GOT3 (cell line): ENCODE measurements around the gene EQTN.
"Not testable (repeated sequence)": the region's sequence is repeated elsewhere in the genome, so short reads cannot be mapped to it uniquely, and the experiment has no call there.

ENCODE experiments used
- DNase-seq: peaks from one replicate; lab custom pipeline; 2025; ENCODE audit warnings: mixed read lengths; lab: John Stamatoyannopoulos, UW

The EQTN gene

DNA sequence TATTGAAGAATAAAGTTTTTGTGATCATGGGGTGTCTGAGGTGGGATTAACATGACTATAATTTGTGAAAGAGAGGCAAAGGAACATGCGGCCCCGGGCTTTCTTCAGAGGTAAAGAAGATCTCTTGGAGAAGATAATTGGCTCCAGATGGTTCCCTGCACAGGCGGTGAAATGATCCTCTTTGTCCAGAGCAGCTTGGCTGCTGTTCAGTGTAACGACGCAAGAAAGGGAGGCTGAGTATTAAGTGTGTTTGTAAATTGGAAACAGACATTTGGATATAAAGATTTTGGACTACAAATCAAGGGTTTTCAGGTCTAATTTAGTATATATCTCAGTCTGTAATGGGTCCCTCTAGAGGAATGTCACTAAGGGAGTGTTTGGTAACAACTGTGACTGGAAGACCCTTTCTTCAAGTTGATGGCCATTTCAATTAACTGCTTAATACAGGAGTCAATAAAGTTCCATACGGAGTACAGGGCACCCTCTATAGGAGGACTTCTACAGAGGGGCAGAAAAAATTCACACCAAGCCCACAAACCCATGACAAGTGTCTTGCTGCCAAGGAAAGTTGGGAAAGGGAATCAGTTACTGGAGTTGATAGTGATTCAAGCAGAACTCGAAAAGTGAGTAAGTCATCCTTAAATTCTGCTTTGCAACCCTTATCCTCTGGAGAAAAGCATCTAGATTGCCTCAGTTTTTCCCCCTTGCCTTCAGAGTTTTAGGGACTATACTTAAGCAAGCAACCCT lies 4.1 kb downstream of the EQTN start:
- no peak for DNase-seq

- DNase-seq = no peak
Observed at GRCh38 chr9:27291292-27291691, 5.7 kb downstream of the EQTN start.

- DNase-seq = no peak
Observed at GRCh38 chr9:27282269-27282668, 14.7 kb downstream of the EQTN start.

GRCh38 chr9:27280860-27281259 lies 16.1 kb downstream of the EQTN start:
- DNase-seq = no peak

GRCh38 chr9:27280249-27280648 lies 16.7 kb downstream of the EQTN start:
- no peak for DNase-seq

GRCh38 chr9:27279611-27280010 lies 17.3 kb downstream of the EQTN start:
- no peak for DNase-seq

- DNase-seq = no peak
Observed at GRCh38 chr9:27278374-27278773, 18.6 kb downstream of the EQTN start.

DNA sequence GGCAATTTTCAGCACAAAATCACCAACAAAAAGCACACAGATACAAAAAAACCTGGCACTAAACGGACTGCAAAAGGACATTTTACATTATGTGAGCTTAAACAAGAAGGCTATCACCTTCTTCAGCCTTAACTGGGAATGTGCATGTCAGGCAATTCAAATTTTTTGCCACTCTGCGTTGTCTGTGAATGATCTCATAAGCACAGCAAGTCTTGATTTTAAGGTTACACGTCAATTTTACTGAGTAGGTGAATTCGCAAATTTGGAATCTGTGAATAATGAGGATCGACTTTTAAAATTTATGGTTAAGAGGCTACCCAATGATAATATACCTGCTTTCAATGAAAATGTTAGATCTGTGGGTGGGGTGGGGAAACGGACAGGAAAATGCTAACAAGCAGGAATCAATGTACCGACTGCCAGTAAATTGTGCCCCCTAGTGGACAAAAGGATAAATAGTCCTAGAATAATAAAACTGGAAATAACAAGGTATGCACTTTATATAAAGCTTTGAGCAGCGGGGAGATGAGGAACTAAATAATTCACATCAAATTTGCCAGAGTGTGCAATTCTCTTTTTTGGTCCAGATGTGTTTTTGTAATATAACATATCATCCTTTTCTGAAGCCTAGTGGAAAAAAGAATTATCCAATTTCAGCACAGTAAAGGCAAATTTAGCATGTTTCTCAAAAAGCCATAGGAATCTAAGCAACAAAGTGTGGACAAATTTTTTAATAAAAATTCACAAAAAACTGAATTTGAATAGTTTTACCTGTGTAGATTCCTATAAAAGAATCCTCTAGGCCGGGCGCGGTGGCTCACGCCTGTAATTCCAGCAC lies 20.5 kb downstream of the EQTN start:
- DNase-seq = no peak

DNA sequence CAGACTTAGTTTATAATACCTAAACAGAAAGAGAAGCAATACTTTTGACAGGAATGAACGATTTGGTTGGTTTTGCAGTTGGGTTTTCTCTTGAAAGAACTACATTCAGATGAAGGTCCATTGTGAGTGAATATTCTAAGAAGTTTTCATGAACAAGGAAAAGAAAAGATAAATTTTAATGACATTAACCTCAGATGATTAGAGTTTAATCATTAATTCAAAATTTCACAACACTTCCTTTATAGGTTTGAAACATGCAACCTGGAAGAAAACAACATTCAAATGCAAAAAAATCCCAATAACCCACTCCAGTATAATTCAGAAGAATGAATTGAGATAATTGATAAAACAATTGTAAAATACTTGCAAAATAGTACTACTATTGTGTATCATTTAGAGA lies 23.8 kb downstream of the EQTN start:
- DNase-seq = no peak

DNA sequence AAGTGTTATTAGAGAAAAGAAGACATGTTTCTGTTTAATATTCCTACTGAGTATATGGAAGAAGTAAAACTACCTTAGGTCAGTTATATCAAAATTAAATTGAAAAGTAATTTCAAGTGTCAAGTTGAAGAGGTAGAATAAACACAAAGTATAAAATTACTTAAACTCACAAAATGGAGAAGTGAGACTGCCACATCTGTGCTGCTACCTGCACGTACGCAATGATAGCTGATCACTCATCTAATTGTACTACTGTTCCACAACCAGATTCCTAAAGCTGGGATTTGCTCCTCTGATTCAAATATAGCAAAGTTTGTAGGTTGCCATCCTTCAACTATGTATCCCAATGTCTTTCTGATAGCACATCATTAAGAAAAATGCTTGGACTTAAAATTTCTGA lies 24.8 kb downstream of the EQTN start:
- DNase-seq = no peak

DNA sequence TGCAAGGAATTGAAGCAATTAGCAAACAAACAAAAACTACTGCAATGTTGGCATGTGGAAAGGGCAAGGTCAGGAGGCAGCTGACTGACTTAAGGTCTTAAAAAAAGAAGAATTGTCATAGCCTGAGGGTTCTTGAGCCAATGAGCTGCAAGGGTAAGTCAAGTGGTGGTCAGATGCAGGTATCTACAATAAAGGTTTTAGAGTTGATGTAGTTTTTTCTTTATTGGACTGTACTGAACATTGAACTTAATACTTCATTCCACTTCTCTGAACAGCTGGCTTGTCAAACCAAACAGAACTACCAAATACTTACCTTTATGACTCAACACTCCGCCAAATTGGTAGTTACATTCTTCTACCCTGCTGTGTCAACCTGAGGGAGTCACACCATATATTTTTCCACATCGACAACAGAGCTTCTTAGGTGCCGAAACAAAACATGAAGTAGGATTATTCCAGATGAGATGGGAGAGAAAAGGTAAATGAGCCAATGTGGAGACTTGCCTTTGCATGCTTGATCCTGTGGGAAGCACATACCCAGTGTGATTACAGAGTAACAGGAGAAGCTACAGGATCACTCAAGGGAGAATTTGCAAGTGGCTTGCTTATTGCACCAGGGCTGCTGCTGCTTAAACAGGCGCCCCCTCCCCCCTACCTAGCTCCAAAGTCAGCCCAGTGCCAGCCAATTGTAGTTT lies 35.3 kb downstream of the EQTN start:
- DNase-seq = no peak

- no peak for DNase-seq
Observed at GRCh38 chr9:27260789-27261516, 36.0 kb downstream of the EQTN start.

GRCh38 chr9:27258662-27259061 lies 38.3 kb downstream of the EQTN start:
- no peak for DNase-seq

GRCh38 chr9:27248702-27249101 lies 48.2 kb downstream of the EQTN start:
- DNase-seq = no peak

DNA sequence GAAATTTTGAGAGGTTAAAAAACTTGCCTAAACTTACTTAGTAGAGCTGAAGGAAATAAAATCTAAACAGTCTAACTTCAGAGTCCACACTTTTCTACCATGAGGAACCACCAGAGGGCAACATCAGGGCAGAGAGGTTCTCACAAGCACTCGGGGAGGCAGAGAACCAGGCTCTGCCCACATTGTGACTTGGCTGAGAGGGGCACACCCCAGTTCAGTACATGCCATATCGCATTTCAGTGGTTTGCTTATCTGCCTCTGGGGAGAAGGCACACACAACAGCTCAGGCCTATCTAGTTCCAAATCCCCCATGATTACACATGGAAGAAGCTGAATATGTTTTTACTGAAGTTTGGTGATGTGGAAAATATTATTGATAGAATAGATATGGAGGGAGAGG lies 49.2 kb downstream of the EQTN start:
- no peak for DNase-seq

- not testable (repeated sequence) for DNase-seq
Observed at GRCh38 chr9:27239648-27240047, 57.3 kb downstream of the EQTN start.
